Measurements from ENCODE around the gene PSG5. TPM values are rescaled to one million over a fixed set of nuclear protein-coding genes. Genes with fewer than 3 reads are reported as not detected.
"Not testable (repeated sequence)": the region's sequence is repeated elsewhere in the genome, so short reads cannot be mapped to it uniquely, and the experiment has no call there.

The PSG5 gene
- total RNA-seq, 2 experiments from 2014 or later, result not detected

DNA sequence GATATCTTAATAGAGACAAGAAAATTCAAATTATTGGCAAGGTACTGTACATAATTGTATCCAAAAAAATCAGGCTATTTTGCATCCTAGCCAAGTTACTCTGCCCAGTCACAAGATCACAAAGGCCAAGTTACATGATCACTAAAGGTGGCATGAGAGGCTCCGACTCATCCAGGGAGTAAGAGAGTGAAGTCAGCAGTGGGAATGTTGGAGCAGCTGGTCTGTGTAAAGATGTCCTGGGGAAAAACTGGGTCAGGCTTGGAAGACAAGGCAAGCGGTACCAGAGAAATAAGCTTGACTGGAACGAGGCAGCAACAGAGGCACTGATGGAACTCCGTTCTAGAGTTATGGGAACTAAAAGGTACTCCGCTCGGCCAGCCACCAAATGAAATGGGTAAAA is 53.6 kb downstream of the PSG5 start:
- H3K4me3 ChIP-seq (ENCODE audit: low read length), result no peak overlapping the region
- intact Hi-C loops (cut with DNase I, micrococcal nuclease), result no loop called here
- no peak for DNase-seq
- Mint-ChIP-seq H3K4me1 (ENCODE audit: low read depth) (no peaks in the 10 kb centered on the region), H3K27ac (no peak overlapping the region), H3K27me3 (peaks cover 16% of the 10 kb centered on the region), H3K36me3 (ENCODE audit: low read depth) (no peaks in the 10 kb centered on the region), H3K4me3 (no peak overlapping the region), H3K9me3 (no peaks in the 10 kb centered on the region)
- no peaks in the 10 kb centered on the region for H3K4me1 ChIP-seq (ENCODE audit: insufficient read depth, low read length)
- H3K9me3 ChIP-seq (ENCODE audit: control insufficient read depth in 1 of 2, insufficient read depth in 1 of 2, low read length in 2 of 2), result no peaks in the 10 kb centered on the region
- CTCF ChIA-PET, result no interaction called here
- TF ChIP-seq, protein P1, sequence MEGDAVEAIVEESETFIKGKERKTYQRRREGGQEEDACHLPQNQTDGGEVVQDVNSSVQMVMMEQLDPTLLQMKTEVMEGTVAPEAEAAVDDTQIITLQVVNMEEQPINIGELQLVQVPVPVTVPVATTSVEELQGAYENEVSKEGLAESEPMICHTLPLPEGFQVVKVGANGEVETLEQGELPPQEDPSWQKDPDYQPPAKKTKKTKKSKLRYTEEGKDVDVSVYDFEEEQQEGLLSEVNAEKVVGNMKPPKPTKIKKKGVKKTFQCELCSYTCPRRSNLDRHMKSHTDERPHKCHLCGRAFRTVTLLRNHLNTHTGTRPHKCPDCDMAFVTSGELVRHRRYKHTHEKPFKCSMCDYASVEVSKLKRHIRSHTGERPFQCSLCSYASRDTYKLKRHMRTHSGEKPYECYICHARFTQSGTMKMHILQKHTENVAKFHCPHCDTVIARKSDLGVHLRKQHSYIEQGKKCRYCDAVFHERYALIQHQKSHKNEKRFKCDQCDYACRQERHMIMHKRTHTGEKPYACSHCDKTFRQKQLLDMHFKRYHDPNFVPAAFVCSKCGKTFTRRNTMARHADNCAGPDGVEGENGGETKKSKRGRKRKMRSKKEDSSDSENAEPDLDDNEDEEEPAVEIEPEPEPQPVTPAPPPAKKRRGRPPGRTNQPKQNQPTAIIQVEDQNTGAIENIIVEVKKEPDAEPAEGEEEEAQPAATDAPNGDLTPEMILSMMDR (IDR thresholded peaks at IDR 0.05), result no peak
- POLR2A ChIA-PET, result no interaction called here
- no peak overlapping the region for H3K27ac ChIP-seq (ENCODE audit: low read depth in 1 of 2, low read length in 2 of 2)
- no peak for ATAC-seq (ENCODE audit: poor library complexity)
- H3K36me3 ChIP-seq (ENCODE audit: insufficient read depth, low read length), result no peaks in the 10 kb centered on the region
- H3K27me3 ChIP-seq (ENCODE audit: control insufficient read depth in 1 of 2, insufficient read depth in 2 of 2, low read length in 2 of 2), result no peaks in the 10 kb centered on the region

DNA sequence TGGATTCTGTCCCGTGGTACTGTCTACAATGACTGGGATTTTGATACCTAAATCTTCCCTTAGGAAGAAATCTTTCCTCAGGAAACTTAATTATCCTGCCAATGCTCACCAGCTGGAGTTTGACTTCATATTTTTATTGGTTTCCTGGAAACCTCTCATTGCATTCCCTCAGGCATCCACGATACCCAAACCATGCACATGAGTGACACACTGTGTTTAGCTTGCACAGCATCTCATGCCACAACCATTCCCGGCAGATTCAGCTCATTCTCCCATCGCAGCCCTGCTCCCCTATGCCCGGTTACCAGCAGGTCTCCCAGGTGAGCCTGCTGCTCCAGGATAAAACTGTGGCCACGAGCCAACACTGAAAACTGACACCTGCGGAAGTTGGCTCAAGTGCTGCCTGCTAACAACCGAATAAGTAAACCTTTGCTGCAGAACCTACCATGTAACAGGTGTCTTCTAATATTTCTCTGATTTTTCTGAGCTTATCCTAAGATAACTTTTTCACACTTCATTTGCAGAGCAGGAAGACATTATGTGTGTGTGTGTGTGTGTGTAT is 55.0 kb downstream of the PSG5 start:
- H3K4me1 ChIP-seq (ENCODE audit: insufficient read depth, low read length); H3K4me1 Mint-ChIP-seq (ENCODE audit: low read depth); POLR2A ChIA-PET; H3K9me3 Mint-ChIP-seq; ATAC-seq (ENCODE audit: poor library complexity); intact Hi-C loops (cut with DNase I, micrococcal nuclease); H3K4me3 ChIP-seq (ENCODE audit: low read length); H3K27ac ChIP-seq (ENCODE audit: low read depth in 1 of 2, low read length in 2 of 2); CTCF ChIA-PET; H3K9me3 ChIP-seq (ENCODE audit: control insufficient read depth in 1 of 2, insufficient read depth in 1 of 2, low read length in 2 of 2); H3K36me3 Mint-ChIP-seq (ENCODE audit: low read depth); H3K36me3 ChIP-seq (ENCODE audit: insufficient read depth, low read length); H3K27ac Mint-ChIP-seq; H3K4me3 Mint-ChIP-seq; DNase-seq; H3K27me3 ChIP-seq (ENCODE audit: control insufficient read depth in 1 of 2, insufficient read depth in 2 of 2, low read length in 2 of 2): not testable (repeated sequence)
- H3K27me3 Mint-ChIP-seq, result peaks cover 16% of the 10 kb centered on the region

DNA sequence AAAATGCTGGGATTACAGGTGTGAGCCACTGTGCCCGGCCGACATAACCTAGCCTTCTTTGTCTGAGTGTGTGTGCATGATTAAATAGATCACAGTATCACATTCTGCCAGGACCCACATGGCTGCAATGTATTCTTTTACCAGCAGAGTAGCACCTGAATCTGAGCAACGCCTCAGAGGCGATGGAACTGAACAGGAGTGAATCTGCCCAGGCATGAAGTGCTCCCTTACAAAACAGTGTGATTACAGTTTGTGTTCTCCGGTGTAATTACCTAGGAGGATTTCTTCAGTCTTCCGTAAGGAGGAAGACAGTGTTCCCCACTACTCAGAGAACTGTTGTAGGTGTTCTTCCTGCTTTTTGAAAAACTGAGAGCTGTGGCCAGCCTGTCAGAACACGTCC is 57.1 kb downstream of the PSG5 start:
- DNase-seq; POLR2A ChIA-PET; H3K9me3 ChIP-seq (ENCODE audit: control insufficient read depth in 1 of 2, insufficient read depth in 1 of 2, low read length in 2 of 2); H3K27me3 ChIP-seq (ENCODE audit: control insufficient read depth in 1 of 2, insufficient read depth in 2 of 2, low read length in 2 of 2); H3K4me3 ChIP-seq (ENCODE audit: low read length); H3K4me3 Mint-ChIP-seq; H3K27ac ChIP-seq (ENCODE audit: low read depth in 1 of 2, low read length in 2 of 2); H3K27ac Mint-ChIP-seq; ATAC-seq (ENCODE audit: poor library complexity); H3K36me3 ChIP-seq (ENCODE audit: insufficient read depth, low read length); CTCF ChIA-PET; intact Hi-C loops (cut with DNase I, micrococcal nuclease); H3K4me1 Mint-ChIP-seq (ENCODE audit: low read depth); H3K4me1 ChIP-seq (ENCODE audit: insufficient read depth, low read length); H3K9me3 Mint-ChIP-seq; H3K36me3 Mint-ChIP-seq (ENCODE audit: low read depth): not testable (repeated sequence)
- H3K27me3 Mint-ChIP-seq, result peaks cover 16% of the 10 kb centered on the region

DNA sequence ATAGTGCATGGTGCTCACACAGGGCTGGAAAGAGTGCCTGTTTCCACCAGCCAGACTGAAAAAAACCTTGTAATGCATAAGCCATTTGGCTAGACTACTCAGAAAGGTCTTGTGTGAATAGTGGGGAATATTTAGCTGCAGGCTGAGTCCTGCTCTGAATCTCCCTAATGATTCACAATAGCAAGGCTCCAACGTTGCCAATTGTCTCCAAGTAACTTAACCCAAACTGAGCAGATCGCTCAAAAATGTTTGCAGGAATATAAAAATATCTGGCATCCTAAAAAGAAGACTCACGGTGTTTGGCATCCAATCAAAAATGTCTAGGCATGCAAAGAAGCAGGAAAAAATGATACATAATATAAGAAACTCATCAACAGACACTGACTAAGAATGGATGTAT is 59.0 kb downstream of the PSG5 start:
- H3K9me3 ChIP-seq (ENCODE audit: control insufficient read depth in 1 of 2, insufficient read depth in 1 of 2, low read length in 2 of 2); H3K27ac ChIP-seq (ENCODE audit: low read depth in 1 of 2, low read length in 2 of 2); H3K27me3 Mint-ChIP-seq; H3K4me3 ChIP-seq (ENCODE audit: low read length); H3K36me3 ChIP-seq (ENCODE audit: insufficient read depth, low read length); DNase-seq; CTCF ChIA-PET; H3K27me3 ChIP-seq (ENCODE audit: control insufficient read depth in 1 of 2, insufficient read depth in 2 of 2, low read length in 2 of 2); H3K4me1 Mint-ChIP-seq (ENCODE audit: low read depth); H3K4me3 Mint-ChIP-seq; intact Hi-C loops (cut with DNase I, micrococcal nuclease); H3K9me3 Mint-ChIP-seq; POLR2A ChIA-PET; ATAC-seq (ENCODE audit: poor library complexity); H3K27ac Mint-ChIP-seq; H3K36me3 Mint-ChIP-seq (ENCODE audit: low read depth); H3K4me1 ChIP-seq (ENCODE audit: insufficient read depth, low read length): not testable (repeated sequence)

All from CD4-positive, alpha-beta T cell (primary cell).